ENCODE results near the gene FAR2.

FAR2 gene

DNA sequence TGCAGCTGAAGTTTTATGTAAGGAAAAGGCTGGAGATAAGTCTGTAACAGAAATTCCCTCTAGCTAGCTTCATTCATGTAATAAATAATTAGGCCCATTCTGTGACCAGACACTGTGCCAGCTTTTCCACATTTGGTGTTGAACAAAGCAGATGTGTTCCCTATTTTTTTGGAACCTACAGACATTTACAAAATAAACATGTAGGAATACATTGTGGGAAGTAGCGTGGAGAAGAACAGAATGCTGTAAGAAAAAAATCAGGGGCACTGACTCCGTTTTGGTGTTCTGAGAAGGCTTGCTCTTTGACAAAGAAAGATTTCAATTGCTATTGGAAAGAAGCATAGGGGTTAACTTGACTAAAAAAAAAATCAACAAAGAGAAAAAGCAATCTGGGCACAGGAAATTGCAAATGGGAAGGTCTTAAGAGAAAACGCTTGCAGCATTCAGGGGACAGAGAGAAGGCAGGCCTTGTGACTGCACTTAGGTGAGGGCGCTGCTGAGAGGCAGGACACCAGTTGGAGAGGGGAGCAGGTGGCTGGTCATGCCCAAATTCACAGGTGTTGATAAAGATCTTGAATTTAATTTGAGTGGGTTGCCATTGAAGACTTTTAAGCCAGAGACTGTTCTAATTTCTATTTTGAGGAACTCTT is 4.0 kb downstream of the FAR2 start:
- TF ChIP-seq, protein P1, sequence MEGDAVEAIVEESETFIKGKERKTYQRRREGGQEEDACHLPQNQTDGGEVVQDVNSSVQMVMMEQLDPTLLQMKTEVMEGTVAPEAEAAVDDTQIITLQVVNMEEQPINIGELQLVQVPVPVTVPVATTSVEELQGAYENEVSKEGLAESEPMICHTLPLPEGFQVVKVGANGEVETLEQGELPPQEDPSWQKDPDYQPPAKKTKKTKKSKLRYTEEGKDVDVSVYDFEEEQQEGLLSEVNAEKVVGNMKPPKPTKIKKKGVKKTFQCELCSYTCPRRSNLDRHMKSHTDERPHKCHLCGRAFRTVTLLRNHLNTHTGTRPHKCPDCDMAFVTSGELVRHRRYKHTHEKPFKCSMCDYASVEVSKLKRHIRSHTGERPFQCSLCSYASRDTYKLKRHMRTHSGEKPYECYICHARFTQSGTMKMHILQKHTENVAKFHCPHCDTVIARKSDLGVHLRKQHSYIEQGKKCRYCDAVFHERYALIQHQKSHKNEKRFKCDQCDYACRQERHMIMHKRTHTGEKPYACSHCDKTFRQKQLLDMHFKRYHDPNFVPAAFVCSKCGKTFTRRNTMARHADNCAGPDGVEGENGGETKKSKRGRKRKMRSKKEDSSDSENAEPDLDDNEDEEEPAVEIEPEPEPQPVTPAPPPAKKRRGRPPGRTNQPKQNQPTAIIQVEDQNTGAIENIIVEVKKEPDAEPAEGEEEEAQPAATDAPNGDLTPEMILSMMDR (IDR thresholded peaks at IDR 0.05; ENCODE audit: low read depth, low read length) = no peak
- H3K4me3 ChIP-seq (ENCODE audit: low read depth, low read length) = no peak overlapping the region

GRCh38 chr12:29155079-29155478 is 6.0 kb downstream of the FAR2 start:
- H3K4me3 ChIP-seq (ENCODE audit: low read depth, low read length) = no peak overlapping the region
- TF ChIP-seq, protein P1 (IDR thresholded peaks at IDR 0.05; ENCODE audit: low read depth, low read length) = no peak

DNA sequence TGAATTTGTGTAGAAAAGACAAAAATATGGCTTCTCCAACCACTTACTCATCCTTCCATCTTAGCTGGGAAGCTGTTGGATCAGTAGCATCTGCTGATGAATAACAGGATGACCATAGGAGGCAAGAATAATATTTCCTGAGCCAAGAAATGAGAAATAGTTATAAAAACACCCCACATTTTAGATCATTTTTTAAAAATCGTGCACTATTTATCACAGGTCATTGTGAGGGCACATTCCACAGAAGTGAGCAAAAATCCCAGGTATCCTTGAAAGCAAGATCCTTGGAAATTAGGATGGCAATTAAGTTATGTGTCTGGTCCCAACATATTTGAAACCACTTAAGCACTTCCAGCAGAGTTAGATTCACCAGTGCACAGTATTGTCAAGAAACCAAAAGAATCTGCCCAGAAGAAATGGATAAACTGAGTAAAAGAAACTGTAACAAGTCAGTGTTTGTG is 8.4 kb downstream of the FAR2 start:
- H3K4me3 ChIP-seq (ENCODE audit: low read depth, low read length) = no peak overlapping the region
- TF ChIP-seq, protein P1 (IDR thresholded peaks at IDR 0.05; ENCODE audit: low read depth, low read length) = no peak

- no peak overlapping the region for H3K4me3 ChIP-seq (ENCODE audit: low read depth, low read length)
- TF ChIP-seq, protein P1 (IDR thresholded peaks at IDR 0.05; ENCODE audit: low read depth, low read length) = no peak
Measured at GRCh38 chr12:29158115-29158763, 9.2 kb downstream of the FAR2 start.

DNA sequence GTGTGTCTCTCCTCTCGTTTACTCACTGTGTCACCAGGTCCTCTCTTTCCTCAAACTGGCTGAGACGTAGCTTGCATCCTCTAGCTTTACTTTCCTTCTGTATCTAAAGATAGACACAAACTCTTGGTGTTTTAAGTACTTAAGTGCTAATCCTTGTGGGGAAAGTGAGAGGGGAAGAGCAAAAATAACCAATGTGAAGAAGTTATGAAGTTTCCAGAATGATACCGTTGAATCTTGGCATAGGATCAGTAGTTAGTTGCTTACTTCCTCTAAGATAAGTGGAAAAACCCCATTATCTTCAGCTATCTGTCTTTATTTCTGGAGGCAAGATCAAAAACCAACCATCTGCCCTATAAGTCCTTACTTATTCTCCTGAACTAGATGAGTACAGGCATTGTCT is 10.6 kb downstream of the FAR2 start:
- TF ChIP-seq, protein P1 (IDR thresholded peaks at IDR 0.05; ENCODE audit: low read depth, low read length) = no peak
- H3K4me3 ChIP-seq (ENCODE audit: low read depth, low read length) = no peak overlapping the region

DNA sequence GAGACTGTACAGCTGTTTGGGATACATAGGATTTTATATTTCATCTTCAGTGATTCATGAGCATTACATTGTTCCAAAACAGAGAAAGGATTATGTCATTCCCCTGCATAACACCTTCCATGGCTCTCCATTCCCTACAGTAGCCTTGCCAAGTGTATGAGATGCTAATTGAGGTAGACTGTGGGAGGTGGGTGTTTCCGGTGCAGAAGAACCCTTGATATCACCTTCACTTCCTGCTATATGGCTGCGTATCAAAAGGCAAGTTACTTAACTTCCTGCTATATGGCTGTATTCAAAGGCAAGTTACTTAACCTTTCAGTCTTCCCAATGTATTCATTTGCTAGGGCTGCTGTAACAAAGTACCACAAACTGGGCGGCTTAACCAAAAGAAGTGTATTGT is 11.2 kb downstream of the FAR2 start:
- H3K4me3 ChIP-seq (ENCODE audit: low read depth, low read length) = no peak overlapping the region
- TF ChIP-seq, protein P1 (IDR thresholded peaks at IDR 0.05; ENCODE audit: low read depth, low read length) = no peak

DNA sequence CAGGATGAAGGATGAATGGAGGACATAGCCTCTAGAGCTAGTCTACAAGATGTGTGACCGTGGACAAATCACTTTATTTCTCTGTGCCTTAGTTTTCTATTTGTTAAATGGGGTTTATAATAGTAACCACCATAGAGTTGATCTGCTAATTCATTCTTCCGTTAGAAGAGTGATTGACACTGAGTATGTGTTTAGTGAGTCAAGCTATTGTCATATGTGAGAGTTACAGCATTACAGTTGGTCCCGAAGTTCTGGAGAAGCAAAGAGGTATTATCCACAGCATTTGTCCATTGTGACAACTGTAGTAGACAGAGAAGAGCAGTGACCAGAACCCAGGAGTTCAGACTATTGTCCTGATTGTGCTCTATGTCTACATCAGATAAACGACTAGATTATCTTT is 14.1 kb downstream of the FAR2 start:
- H3K4me3 ChIP-seq (ENCODE audit: low read depth, low read length) = no peak overlapping the region

More for the DNA sequence above, 14.1 kb downstream of the FAR2 start:
- TF ChIP-seq, protein P1 (IDR thresholded peaks at IDR 0.05; ENCODE audit: low read depth, low read length) = no peak

Data from WI38 (cell line).